ENCODE data around the gene RASGRF2.

GRCh38 chr5:80919678-80920196, 40.4 kb upstream of the RASGRF2 start:
- TF ChIP-seq CTCF (conservative IDR thresholded peaks at IDR 0.05; ENCODE audit: low read depth, low read length) (no peak), EZH2 (IDR thresholded peaks at IDR 0.05; ENCODE audit: borderline replicate concordance, low read depth, low read length, poor library complexity, severe bottlenecking) (no peak)

All from A673 (cell line).